ENCODE data around the gene TAPT1. TPM values are rescaled to one million over a fixed set of nuclear protein-coding genes. Genes with fewer than 3 reads are reported as not detected.

The TAPT1 gene
- total and polyA plus RNA-seq, 2 experiments from 2014 or later = 3.6 to 9.9 TPM

- TF ChIP-seq ZNF462 (CRISPR knock-in tag; IDR thresholded peaks at IDR 0.05) (no peak), ZNF114 (CRISPR knock-in tag; IDR thresholded peaks at IDR 0.05) (no peak), REST (IDR thresholded peaks at IDR 0.05; ENCODE audit: unreplicated experiment) (no peak), POLR2AphosphoS5 (IDR thresholded peaks at IDR 0.05; ENCODE audit: low read depth) (no peak)
Observed at GRCh38 chr4:16239086-16239485, 12.8 kb upstream of the TAPT1 start (continued).

- Mint-ChIP-seq H3K4me3 (no peak overlapping the region), H3K27ac (no peak overlapping the region), H3K27me3 (ENCODE audit: insufficient read depth, low read depth, poor library complexity) (peaks cover 4% of the 10 kb centered on the region), H3K36me3 (ENCODE audit: low read depth) (peaks cover 7% of the 10 kb centered on the region), H3K9me3 (no peaks in the 10 kb centered on the region), H3K4me1 (peaks cover 6% of the 10 kb centered on the region; the same call in 2 of the 3 replicates)
- Histone ChIP-seq H4K20me1 (replicated peaks; ENCODE audit: insufficient read depth) (no peaks in the 10 kb centered on the region), H2AFZ (no peak overlapping the region), H3K4me2 (no peak overlapping the region), H3K4me3 (no peak overlapping the region), H3K36me3 (ENCODE audit: insufficient read depth) (no peaks in the 10 kb centered on the region; the same call in 1 of the 2 replicates), H3K79me2 (replicated peaks; ENCODE audit: insufficient read depth) (no peaks in the 10 kb centered on the region), H3K4me1 (ENCODE audit: insufficient read depth) (peaks cover 12% of the 10 kb centered on the region), H3F3A (replicated peaks; ENCODE audit: low read depth) (no peaks in the 10 kb centered on the region), H3K9me2 (ENCODE audit: insufficient read depth) (peaks cover 6% of the 10 kb centered on the region; the same call in 1 of the 2 replicates), H3K27ac (ENCODE audit: low read depth) (no peak overlapping the region), H3K27me3 (ENCODE audit: insufficient read depth) (no peaks in the 10 kb centered on the region)
- ATAC-seq = no peak
- DNase-seq (ENCODE audit: low spot score) = no peak
- TF ChIP-seq POLR2AphosphoS5 (IDR thresholded peaks at IDR 0.05; ENCODE audit: low read depth) (no peak), ZNF331 (CRISPR knock-in tag; IDR thresholded peaks at IDR 0.05; ENCODE audit: low read depth) (no peak), ETS1 (IDR thresholded peaks at IDR 0.05) (no peak), STAT1 (IDR thresholded peaks at IDR 0.05; ENCODE audit: unreplicated experiment) (no peak)
Observed at GRCh38 chr4:16238327-16238726, 12.1 kb upstream of the TAPT1 start.

Measured in GM23338 (cell line).